ENCODE measurements around the gene SLC20A1.

- no peak for TF ChIP-seq CTCF (conservative IDR thresholded peaks at IDR 0.05; ENCODE audit: low read depth, low read length)
- TF ChIP-seq EZH2 (IDR thresholded peaks at IDR 0.05; ENCODE audit: low read length, unreplicated experiment), result no peak
Observed at GRCh38 chr2:112614201-112614840, 31.4 kb upstream of the SLC20A1 start.

Data from PC-3 (cell line).